Hematopoietic multipotent progenitor cell treated with erythropoietin and hydrocortisone succinate and interleukin-3 and kit ligand, for 8 days (in vitro differentiated cells): ENCODE results near the gene CADM1.

ENCODE experiments used
- DNase-seq: peaks from one replicate; pipeline ENCODE4 v3.0.0-alpha.2; 2015

CADM1 gene

DNA sequence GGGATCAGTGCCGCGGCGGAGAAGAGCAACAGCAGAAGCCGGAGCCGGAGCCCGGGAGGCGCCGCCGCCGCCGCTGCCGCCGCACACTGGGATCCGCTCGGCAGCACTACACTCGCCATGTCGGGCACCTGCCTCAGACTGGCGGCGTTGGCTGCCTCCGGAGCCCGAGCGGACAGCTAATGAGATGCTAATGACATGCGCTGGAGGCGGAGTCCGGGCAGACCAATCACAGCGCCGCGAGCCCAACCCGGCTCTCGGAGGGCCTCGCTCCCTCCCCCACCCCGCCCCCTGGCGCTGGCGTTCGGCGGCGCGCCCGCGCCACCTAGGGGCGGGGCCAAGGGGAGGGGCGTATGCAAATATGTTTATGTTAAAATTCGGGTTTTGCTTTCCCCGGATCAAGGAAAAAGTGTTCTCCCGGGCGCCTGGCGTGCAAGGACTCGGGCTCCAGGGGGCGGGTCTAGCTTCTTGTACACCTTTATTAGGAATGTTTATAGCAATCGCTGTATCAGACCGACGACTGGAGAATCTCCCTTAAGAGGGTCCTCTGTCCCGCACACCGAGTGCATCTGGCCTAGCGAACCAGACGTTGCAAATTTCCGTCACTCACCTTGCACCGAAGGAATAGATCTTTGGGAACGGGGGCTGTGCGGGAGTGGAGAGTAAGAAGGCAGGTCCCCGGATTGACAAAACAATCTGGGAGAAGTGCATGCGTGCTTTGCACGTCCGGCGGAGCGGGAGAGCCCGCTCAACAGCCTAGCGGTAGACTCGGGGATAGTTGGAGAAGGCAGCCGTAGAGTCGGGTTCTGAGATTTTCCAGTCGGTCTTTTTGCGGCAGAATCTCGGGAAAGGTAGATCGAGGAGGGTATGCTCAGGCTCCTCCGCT is at the start of gene CADM1:
TSS of gene CADM1 (minus strand) at position 140 of the 883 bp plus-strand sequence.
- peak; percentile 13 for DNase-seq

DNA sequence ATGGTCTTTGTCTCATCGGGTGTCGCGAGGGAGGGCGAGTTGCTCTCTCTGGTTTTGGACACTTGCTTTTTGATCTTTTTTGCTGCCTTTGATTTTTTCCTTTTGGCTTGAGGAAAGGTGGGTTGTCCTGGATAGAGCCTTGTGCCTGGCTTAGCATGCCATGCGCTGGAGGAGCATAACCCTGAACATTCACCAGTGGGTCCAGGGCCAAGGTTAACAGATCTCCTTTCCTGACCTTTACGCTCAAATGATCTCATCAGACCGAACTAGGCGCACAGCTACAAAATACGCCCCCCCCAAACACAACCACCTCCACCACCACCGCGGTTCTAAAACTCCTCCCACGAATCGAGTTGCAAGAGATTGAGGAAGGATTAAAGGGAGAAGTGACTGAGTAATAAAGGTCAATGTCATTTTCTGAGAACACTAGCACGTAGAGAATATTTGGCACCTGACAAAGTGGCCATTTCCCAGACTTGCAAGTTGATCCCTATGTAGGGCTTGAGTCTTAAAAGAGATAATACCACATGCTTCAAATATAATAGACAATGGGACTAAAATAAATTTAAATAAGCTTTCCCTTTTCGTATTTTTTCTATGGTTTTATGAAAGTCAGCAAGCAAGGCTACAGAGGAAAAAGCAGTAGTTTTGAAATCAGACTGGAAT is 48.7 kb upstream of the CADM1 start:
- DNase-seq = no peak

DNA sequence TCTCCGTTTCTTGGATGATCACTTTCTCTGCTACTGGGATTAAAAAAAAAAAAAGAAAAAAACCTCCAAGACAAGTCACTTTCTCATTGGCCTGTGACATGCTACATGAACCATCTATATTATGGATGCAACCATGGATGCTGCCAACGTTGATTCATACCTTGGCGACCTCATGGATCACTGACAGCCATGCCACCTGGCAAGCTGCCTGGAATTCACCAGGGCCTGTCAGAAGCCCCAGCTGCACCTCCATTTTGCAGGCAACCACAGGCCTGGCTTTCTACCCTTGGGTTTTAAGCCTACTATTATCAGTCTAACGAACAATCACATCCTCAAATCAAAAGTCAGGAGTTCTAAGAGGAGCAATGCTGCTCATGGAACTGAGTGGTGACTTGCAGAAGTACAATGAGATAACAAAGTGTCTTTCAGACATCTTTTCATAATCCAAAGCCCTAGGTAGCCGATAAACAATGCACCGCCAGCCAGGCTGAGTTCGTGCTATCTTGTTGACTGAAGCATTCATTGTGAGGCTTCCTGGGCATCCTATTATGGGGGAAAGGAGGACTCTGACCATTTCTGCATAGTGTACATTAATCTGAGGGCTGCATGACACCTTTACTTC is 48.0 kb upstream of the CADM1 start:
- no peak for DNase-seq

DNA sequence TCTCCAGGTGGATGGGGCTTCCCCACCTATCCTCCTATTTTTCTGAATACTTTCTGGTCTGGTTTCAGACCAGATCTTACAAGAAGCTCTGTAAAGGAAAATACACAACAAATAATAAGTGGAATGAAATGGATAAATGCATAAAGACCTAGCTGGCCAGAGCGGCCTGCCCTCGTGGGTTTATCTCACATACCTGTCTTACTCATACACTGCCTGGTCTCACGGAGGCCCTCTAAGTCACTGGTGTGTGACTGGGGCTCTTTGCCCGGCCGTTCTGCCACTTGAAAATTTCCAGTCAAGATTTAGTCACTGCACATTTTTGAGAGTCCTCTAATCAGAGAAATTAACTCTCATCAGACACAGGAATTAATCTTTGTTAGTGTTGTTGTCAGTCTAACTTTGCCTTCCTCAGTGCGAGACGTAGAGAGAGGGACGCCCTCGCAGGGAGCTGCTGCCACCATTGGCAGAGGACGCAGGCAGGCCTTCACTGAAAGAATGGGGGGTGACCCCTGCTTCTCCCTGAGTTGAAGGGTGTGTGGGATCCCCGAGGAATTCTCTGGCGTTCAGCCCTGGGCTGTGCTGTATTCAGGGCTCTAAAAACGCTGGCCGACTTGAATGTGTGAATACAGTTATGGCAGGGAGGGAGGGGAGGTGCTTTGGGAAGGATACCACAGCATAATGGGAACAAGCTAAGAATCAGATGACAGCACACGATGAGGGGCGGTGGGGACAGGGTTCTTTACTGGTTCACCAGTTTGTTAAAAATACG is 46.3 kb upstream of the CADM1 start:
- DNase-seq = no peak

DNA sequence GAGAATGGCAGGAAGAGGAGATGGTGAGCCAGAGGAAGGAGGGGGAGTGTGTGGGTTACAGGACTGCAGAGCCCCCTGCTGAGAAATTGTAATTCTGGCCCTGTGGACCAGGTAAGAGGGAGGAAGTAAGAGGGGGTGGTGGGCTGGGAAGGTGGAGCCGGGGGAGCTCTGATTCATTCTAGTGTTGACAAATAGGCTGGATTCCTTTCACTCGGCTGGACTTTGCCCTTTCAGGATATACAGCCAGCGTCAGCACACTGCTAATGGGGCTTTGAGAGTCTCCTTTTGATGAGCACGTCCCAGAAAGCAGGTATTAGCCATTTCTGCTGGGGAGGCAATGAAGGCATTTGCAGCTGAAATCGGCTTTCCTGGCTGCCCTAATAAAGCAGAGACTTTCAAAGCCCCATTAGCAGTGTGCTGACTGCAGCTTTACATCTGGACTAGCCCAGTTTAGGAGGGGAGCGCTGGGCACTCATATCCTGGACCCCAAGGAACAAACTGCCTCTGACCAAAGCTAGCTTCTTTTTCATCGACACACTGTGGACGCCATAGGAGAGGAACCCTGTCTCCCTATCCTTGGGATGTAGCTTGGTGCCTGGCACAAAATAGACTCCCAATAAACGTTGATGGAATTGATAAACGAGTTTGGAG is 44.8 kb upstream of the CADM1 start:
- DNase-seq = no peak

DNA sequence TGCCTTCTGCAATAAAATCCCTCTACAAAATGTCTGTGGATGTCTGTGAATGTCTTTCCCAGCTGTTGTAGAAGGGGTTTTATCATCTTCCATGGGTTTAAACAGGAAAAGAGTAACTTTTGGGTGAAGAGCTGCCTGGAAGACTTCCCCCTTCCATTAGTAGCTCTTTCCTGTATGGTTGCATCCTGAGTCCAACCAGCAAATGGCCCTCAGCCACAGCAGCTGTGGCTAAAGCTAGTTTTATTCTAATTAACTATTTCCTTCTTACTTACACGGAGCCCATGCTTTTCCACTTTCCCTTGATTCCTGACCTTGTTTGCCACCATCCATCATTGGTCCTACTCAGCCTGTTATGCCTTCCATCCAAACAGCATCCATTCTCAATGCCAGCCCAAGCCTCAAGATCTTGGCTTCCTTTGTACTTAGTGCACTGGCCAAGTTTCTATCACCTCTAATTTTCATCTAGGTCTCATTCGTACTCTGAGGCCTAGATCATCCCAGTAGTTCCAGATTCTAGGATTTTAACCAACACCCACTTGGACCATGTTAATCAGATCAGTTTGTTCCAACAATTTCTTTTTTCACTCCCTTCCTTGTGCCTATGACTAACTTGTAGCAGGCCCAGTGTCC is 41.5 kb upstream of the CADM1 start:
- no peak for DNase-seq

DNA sequence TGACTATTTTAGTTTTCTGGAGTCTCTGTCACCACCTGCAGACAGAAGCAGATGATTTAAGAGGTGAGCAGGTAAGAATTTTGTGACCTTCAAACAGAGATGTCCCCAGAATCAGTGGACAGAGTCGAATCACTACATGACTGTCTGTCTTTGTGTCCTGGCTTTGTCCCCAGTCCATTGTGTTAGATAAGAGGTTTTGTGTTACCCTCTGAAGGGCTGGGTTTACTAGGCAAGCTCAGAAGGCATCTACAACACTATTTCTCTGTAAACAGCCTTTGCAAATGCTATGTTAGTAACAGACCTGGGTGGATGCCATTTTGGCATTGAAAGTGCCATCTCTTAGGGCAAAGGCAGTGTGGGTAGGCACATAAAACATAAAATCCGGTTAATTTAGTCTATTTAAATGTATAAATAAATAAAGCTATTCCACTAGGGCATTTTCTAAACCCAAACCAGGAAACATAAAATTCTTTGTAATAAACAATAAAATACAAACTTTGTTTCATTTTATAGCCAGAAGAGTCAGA is 40.3 kb upstream of the CADM1 start:
- DNase-seq = no peak

DNA sequence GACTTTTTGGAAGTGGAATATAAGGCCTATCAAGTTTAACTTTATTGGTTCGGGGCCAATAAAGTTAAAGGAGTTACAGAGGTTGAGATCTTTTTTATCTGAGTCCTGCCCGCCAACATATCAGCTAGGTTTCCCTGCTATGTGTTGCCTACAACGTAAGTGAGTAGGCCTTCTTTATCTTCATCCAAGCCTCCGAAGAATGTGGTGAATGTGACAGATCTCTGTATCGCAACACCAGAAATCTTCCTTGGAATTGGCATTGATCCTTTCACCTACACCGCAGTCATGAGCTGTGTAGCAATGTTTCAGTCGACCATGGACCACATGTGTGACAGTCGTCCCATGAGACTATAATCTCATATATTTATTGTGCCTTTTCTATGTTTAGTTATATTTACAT is 37.3 kb upstream of the CADM1 start:
- DNase-seq = no peak

DNA sequence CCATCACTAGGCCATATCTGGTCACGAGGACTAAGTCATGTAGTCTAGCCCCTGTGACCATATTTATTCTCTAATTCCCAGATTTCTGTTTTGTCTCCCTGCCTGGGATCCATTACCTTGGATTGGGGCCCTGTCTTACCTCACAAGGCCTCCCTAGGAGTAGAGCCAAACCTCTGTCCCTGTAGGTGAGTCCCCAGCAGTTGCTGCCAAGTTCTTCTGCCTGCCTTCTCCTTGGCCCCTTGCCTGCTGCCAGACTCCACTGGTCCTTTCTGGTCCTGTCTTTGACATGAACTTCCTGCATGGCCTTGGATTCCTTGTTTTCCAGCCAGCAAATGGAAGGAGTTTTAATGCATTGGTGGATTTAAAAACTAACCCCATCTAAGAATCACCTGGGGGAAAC is 35.6 kb upstream of the CADM1 start:
- DNase-seq = no peak

DNA sequence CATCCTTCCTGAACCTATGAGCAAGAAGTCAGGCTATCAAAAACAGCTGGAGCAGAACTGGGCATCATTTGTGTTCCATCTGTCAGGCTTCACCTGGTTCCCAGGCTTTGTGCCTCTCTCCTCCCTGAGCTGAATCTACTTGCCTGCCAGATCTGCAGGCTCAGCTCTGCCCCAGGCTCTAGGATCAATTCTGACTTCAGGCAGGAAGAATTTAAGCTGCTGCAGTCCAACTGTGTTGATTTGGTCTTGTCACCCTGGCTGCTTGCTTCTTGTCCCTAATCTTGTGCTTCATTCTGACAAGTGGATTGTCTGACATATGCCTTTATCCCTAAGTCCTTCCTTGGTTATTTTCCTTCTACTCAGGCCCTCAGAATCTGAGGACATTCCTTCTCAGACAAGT is 31.6 kb upstream of the CADM1 start:
- no peak for DNase-seq

DNA sequence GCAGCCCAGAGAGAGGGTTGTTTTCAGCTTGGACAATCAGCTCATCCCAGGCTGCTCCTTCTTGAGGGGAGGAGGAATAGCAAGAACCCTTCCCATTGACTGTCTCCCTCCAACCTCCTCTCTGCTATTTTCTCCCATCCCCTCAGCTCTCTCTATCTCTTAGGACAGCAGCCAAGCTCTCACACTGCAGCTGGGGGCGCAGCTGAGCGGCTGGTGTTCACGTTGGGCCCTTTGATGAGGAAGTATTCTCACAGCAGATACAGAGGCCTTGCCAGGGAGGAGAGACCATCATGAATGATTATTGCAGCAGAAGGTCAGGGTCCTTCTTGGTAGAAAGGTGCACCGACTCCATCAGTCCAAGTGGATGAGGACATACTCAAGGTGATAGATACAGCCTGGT is 26.5 kb upstream of the CADM1 start:
- no peak for DNase-seq

DNA sequence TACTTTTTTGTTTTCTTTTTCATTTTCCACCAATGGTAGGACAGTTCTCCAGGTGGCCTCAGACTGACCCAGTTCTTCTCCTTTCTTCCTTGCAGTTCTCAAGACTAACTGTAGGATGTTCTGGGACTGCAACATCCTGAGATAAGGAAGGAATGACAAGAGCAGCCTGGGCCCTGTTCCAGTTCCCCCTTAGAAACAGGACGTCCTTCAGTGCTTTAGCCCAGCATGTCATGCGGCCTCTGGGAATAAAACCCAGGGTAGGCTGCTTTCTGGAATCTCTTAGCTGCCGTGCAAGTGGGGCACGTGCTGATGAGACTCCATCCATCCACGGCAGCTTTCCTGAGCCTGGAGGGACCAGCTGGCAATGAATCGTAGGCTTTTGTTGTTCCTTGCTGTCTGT is 24.0 kb upstream of the CADM1 start:
- no peak for DNase-seq

DNA sequence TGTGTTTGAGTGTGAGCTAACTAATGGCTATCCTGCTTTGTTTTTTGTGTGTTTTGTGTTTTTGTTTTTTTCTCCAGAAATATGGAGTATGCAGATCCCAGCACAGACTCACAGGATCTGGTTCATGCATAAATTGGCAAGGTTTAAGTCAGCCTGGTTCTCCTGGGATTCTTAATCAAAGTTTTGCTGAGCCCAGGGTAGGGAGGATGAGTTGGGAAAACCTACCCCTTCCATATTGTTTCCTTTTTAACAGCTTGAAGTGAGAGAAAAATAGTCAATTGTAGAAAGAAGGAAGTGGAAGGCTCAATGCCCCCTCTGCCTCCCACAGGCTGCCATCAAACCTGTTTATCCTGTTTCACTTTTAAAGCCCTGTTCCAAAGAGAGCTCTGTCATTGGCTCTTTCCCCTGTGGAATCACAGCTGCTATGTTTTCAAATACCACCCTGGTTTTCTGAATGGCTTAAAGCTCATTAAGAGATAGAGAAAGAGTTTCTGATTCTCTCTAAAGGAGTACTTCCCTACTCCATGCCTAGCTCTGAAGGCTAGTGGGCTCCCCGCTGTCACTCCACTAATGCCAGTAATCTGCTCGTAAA is 23.4 kb upstream of the CADM1 start:
- DNase-seq = no peak

DNA sequence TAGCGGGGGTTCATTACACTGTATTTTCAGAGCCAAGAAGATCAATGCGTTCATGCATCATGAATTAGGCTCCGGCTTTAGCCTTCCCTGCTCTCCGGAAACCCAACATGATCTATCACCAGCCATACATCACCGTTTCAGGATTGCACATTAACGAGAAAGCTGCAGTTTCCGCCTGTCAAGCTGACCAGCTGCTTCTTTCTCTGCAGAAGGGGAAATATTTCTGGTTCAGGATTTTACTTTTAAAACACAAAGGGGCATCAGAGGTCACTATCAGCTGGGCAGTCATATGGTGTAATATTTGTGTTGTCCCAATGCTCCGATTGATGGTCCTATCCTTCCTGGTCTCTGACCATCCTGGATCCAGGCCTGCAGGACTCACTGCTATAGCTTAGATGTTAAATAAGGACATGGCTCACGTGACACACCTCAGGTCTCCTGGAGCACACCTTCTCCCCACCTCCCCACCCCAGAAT is 21.4 kb upstream of the CADM1 start:
- no peak for DNase-seq

DNA sequence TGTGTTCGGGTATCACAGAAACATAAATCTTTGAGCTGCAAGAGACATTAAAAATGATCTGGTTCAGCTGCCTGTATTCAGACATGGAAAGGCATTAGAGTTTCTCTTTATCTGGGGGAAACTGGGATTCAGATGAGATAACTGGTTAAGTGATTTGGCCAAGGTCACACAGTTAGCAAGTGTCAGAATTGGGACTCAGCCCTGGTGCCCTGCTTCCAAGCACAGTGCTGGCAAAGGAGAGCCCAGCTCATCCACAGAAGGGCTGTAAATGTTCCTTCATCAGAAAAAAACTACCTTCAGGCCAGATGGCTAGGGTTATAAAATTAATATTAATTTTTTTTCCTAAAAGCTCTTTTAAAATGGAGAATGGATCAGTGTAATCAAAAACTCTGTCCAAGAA is 20.4 kb upstream of the CADM1 start:
- DNase-seq = no peak

DNA sequence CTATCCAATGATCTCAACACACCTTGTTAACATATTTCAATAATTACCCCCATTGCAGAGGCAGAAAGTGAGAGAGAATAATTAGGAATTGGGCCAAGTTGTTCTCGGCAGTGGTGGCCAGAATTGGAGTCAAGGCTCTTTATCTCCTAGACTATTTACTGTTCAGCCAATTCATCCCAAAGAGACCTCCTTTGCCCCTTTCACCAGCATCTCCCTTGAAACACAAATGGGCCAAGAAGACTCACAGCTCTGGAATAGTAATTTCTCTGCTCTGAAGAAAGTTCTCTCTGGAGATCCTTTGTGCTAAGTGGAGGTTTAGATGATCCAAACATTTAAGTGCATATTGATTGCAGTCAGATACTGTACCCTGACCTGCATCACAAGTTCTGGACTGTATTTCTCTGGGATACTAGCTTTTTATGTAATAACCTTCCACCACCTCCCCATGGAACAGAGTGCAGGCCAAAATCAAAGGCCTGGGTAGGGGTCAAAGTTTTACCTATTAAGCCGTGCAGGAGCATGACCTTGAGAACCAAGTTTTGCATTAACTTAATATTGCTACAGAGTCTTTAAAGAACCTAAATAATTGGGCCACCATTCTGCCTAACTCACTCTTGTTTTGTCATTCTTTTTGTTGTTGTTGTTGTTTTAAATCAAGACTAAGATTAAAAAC is 19.6 kb upstream of the CADM1 start:
- no peak for DNase-seq

DNA sequence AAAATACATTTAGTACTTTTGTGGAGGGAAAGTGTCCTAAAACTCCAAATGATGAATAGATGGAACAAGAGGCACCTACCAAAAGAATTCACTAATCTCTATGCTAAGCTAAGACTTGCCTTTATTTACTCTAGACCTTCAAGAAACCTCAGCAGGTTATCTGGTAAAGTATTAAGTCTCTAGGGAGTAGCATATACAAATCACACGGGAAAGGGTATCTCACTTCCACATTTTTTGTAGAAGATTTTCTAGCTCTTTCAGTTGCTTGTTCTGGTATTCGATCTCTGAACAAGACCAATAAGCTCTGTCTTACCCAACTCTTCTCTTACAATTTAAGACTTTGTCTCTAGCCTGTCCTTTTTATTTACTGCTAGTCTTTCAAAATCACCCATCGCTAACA is 18.1 kb upstream of the CADM1 start:
- DNase-seq = no peak

DNA sequence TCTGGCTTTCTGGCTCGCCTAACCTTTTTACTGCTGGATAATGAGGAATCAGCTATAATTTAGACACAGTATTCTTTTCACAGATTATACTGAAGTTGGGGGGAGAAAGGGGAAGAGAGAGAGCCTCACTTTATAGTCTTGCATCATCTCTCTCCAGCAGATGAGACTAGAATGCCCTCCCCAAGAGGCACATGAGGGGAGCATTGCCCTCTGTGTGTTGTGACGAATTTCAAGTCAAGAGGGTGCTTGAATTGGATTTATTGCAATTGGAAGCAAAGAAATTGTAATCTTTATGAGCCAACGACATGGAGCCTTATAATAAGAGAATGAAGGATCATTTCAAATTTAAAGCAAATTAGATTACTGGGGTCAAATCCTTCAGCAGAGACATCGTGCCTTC is 17.6 kb upstream of the CADM1 start:
- DNase-seq = no peak

DNA sequence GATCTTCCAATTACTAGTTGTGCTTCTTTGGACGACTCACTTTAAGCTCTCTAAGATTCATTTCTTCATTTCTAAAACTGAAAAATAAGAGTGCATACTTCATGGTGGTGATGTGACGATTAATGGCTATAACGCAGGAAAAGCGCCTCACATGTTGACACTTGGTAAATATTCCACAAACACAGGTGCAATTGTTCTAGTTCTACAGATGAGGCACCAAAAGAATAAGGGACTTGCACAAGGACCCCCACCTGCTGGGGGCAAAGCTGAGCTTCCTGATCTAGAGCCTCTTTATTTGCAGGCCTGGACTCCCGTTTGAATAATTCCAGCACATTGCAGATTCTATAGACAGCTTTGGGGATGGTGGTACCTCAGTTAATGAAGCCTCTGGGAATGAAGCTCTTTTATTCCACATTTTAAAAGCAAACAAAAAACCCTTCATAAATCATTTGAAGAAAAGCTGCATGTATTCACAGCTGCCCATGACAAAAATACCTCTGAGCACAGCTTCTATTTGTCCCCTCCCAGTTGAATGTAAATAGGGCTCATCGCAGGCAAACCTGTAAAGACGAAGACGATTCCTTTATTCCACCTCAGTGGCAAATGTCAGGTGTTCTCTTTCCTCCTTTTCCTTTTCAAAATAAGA is 14.9 kb upstream of the CADM1 start:
- no peak for DNase-seq

DNA sequence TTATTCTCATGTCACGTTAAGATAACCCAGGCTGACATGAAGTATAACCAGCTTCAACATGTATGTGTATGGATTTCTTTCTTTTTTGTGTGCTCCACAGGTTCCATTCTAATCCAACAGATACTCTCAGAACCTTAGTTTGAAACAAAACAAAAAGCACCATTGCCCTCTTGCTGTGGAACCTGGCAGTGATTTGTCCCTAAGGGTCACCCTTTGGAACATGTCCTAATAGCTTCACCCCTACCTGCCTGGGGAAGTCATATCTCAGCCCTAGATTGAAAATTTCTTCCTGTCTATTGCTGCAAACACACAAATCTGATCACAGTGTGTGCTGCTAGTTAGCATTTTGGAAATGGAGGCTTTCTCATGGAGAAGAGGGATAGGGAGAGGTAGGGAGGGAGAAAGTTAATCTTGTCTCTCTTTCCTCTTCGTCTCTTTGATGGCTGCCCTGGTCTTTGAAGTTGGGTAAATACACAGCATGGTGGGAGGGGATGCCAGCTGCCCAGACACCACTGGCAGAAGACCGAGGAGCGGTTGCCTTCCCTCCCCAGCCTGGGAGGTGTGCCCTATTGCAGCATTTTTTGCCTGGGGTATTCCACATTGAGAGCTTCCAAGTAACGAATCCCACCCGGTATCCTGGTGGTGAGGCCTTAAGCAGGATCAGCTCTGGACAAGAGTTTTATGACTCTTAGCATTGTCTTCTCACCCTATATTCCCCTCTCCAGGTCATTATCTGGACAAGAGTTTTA is 11.6 kb upstream of the CADM1 start:
- DNase-seq = no peak
